Measurements from ENCODE around the gene EFR3B.
"Not testable (repeated sequence)": the region's sequence is repeated elsewhere in the genome, so short reads cannot be mapped to it uniquely, and the experiment has no call there.

EFR3B gene

DNA sequence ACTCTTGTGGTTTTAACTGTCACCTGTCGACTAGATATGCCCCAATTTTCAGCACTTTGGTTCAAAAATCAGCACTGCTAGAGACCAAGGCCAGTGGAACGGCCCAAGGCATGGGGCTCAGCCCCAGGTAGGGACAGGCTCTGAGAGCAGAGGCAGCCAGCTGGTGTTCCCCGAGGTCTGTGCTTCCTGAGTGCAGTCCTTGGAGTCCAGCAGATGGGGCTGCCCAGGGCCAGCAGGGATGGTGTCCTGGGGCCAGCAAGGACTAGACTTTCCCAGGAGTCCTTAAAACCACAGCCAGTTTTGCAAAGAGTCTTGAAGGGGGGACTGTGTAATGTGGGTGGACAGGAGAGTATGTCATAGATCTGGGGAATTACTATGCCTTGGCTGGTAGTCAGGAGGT lies 70.2 kb downstream of the EFR3B start:
- no peak for DNase-seq

DNA sequence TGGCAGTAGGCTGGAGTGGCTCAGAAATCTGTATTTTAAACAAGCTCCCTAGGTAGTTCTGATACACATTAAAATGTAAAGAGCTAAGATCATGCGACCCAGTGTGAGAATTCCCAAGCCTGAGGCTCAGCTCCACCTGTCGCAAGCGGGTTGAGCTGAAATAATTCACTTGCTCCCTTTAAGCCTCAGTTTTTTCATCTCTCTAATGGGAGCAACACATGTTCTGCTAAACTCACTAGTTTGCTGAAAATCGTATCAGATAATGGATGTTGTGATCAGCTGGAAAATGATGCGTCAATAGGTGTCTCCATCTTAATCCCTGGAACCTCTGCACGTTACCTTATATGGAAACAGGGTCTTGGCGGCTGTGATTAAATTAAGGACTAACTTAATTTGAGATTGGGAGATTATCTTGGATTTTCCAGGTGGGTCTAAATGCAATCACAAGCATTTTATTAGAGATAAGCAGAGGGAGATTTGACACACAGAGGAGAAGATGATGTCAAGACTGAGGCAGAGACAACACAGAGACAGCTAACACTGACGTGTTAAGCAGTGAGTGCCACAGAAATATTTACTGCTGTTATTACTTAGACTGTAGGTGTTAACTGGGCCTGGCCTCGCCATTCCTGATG lies 73.5 kb downstream of the EFR3B start:
- no peak for DNase-seq

DNA sequence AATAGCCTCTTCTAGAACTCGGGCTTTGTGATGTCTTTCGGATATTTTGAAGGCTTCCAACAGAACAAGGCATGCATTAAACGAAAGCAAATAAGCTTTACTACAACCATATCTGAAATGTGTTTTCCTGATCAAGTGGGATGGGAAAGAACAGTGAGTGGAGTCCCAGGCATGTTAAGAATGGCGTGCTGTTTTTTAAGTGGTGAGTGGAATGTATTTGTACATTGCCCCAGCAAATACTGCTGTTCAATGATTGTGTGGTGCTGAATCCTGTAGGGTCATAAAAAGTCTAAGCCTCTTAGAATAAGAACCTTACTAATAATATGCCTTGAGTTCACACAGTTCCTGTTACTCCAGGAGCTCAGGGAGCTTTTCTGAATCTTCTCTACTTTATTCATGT lies 74.0 kb downstream of the EFR3B start:
- DNase-seq = no peak

DNA sequence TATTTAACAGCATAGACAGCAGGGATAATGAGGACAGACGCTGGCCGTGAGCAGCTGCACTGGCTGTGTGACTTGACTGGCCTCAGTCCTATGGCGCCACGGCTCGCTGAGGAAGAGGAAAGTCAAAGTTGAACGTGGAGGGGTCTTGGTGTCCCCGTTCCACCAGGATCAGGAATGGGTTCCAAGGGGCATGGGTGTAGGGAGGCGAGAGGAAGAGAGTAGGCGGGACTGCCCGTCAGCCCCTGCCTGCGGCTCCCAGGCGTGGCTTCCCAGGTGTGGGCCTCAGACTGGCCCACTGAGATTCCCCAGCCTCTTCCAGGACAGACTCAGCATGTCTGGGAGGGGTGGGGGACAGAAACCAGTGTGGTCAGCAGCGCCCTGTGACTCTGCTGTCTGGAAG lies 75.1 kb downstream of the EFR3B start:
- DNase-seq = no peak

DNA sequence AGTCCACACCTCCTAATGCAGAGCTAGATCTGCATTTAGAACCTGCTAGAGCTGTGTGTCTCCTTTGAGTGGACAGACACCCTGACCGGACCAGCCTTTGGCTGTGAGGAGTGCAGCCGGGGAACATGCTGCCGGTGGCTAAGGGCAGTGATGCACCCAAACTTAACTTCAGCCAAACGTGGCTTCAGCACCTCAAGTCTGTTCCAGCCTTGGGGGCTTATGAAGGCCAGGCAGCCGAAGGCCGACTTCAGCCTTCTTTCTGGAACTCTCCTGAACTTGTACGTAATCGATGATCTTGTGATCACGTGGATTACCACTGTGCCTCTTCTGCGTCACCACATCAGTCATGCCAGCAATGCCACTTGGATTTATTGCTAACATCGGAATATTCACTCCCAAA lies 77.4 kb downstream of the EFR3B start:
- no peak for DNase-seq

DNA sequence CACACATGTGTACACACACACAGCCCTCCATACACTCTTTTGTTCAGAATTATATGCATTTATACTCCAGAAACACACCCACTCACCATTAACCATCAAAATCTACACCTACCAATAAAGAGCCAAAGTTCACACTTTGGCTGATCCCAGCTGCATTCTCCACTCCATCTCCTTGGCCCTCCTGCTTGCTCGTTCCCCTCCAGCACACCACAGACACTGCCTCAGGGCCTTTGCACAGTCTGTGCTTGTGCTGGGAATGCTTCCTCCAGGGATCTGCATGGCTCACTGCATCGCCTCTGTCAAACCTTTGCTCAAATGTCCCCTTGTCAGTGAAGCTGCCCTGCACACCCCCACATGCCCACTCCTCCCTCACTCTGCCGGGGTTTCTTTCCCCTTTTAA lies 80.5 kb downstream of the EFR3B start:
- no peak for DNase-seq

DNA sequence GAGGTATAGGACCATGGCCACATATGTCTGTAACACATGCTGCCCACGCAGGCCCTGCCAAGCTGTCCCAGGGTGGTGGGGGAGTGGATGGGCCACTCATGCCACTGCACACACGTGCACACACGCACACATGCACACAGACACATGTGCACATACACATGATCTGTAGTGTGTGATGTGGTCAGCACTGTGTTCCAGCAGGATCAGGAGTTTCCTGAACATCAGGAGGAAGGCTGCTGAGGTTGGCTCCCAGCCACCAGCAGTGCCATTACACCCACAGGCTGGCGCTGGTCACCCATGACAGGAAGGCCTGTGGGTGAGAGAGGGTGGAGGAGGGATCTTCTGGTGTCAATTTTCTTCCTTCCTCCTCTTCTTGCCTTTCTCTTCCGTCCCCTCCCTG lies 81.8 kb downstream of the EFR3B start:
- no peak for DNase-seq

DNA sequence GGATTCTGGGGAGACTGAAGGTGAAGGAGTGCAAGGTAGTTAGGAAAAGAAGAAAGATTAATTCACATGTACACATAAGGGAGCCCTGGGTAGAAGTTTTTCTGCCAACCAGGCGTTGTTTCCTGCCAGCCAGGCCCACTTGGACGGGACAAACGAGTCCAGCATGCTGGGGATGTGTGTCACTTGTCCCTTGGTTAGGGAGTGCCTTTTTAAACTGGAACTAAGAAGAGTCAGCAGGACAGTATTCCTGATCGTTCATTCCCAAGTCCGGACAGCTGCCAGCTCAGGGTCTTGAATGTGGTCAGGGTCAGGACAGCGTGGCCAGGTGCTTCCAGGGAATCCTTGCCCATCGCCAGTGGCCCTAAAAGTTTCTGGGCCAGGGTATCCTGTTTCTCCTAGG lies 83.3 kb downstream of the EFR3B start:
- DNase-seq = no peak

DNA sequence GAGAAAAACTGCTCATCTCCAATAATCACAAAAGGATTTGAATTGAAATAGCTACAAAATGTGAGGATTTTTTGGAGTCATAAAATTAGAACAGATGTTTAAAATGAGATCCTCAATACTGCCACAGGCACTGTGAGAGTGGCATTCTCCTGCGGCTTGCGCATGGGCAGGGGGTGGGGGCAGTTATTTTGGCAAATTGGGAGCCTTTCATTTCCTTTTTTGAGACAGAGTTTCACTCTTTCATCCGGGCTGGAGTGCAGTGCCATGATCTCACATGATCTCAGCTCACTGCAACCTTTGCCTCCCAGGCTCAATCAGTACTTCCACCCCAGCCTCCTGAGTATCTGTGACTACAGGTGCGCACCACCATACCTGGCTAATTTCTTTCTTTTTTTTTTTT lies 84.1 kb downstream of the EFR3B start:
- no peak for DNase-seq

DNA sequence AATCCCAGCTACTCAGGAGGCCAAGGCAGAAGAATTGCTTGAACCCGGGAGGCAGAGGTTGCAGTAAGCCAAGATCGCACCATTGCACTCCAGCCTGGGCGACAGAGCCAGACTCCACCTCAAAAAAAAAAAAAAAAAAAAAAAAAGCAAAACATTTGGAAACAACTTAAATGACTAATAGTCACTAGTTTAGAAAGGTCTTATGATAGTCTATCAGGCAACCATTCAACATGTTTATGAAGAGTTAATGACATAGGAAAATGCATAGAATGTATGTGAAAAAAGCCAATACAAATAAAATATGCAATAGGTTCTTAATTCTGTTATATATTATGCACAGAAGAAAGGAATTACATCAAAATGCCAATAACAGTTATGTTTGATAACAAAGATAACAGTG lies 85.2 kb downstream of the EFR3B start:
- DNase-seq = not testable (repeated sequence)

DNA sequence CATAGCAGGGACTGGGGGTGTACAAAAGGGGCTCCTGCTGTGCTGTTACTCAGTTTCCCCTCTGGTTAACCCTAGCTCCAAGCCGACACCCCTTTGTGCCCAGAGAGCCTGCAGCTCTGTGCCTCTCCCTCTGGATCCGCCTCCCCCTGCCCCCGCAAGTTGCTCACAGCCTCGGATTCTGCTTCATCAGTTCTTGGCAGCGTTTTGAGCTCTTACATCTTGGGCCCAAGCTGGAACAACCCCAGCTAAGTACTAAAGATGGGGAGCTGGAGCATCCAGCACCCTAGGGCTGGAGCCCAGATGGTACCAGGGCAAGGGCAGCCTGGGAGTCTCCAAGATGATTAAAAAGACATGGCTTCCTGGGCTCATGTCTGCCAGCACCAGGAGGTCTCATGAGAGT lies 85.8 kb downstream of the EFR3B start:
- no peak for DNase-seq

DNA sequence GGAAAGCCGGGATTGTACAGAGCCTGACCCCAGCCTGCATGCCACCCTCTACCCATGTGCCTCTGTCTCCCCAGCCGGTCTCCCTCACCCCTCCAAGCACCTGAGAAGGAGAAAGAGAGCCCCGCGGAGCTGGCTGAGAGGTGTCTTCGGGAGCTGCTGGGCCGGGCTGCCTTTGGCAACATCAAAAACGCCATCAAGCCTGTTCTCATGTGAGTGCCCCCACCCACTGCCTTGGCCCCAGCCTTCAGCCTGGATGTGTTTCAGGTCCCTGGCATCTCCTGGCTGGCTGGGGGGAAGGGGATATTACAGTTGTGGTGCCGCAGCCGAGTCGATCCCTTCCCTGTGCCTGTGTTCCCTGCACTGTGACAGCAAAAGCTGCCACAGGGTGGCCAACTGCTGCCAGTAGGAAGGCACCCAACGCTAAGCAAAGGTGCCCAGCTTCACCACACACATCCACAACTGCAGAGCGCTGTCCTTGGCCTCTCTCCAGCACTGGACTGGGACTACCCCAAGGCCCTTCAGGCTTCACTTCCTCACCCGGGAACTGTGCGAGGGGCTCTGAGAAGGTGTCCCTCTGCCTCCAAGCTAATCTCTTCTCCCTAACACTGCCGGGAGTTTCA lies 88.1 kb downstream of the EFR3B start:
- no peak for DNase-seq

DNA sequence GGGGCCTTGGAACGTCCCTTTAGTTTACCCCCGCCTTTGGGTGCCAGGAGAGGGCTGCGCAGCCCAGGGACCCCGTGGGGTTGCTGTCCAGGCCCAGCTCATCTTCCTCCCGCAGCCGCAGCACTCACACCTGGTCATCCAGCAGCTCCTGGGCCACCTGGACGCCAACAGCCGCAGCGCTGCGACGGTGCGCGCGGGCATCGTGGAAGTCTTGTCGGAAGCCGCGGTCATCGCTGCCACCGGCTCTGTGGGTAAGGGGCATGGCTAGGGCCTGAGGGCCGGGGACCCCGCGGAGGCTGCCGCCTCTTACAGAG lies 89.3 kb downstream of the EFR3B start:
- DNase-seq = no peak

DNA sequence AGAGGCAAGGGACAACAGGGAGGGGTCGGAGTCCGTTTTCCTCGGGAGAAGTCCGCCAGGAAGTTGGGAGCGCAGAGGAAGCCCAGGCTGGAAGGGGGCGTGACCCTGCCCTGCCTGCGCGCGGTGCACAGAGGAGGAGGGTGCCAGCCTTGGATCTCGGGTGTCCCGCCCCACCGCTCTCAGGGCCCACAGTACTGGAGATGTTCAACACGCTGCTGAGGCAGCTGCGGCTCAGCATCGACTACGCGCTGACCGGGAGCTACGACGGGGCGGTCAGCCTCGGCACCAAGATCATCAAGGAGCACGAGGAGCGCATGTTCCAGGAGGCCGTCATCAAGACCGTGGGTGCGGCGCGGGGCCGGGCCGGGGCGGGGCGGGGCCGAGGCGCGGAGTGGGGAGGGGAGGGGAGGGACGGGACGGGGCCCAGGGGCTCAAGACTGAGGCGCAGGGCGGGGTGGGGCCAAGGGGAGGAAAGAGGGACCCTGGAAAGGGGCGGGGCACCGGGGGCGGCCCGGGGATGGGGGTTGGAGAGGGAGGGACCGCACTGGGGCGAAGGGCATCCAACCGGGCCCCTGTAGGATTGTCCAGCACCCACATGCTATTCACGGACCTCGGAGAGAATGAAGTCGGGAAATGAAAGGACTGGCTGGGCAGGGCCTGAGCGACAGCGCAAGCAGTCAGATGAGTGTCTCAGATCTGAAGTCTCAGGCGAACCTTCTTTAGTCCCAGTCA lies 89.9 kb downstream of the EFR3B start:
- DNase-seq = peak; percentile 64

DNA sequence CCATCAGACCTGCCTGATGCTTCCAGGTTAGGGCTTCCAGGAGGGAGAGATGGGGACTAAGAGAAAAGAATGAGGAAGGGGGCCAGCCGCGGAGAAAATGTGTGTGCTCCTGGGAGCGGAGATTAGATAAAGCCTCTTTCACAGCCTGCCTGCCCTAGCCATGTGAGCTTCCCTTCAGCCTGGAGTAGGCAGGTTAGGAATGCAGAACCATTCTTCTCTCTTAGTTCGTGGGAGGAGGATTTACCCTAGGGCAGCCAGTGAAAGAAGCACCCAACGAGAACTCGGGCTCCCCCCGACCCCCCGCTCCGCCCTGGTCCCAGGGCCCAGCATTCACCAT lies 90.4 kb downstream of the EFR3B start:
- DNase-seq = no peak

DNA sequence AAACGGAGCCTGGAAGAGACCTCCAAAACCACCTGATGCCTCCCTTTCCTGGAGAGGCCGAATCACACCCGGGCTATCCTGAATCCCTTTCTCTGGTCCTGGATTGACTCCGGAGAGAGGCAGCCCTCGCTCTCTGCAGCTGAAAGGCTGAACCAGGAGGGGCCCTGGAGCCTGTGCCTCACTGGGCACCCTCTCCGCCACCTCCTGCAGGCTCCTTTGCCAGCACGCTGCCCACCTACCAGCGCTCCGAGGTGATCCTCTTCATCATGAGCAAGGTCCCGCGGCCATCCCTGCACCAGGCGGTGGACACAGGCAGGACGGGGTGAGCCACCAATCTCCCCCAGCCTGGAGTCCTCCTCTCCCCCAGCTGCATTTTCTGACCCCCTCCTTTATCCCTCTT lies 90.8 kb downstream of the EFR3B start:
- DNase-seq = no peak

DNA sequence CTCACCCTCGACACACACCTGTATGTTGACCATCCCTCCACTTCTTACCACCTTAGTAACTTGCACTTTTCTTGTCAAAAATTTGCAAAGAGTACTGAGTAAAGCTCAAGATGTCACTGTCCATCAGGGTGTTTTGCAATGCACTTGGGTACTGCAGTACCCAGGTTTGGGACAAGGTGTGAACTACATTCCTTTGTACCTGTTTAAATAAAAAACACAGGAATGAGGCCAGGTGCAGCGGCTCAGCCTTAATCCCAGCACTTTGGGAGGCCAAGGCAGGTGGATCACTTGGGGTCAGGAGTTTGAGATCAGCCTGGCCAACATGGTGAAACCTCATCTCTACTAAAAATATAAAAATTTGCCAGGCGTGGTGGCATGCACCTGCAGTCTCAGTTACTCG lies 98.7 kb downstream of the EFR3B start:
- DNase-seq = not testable (repeated sequence)

DNA sequence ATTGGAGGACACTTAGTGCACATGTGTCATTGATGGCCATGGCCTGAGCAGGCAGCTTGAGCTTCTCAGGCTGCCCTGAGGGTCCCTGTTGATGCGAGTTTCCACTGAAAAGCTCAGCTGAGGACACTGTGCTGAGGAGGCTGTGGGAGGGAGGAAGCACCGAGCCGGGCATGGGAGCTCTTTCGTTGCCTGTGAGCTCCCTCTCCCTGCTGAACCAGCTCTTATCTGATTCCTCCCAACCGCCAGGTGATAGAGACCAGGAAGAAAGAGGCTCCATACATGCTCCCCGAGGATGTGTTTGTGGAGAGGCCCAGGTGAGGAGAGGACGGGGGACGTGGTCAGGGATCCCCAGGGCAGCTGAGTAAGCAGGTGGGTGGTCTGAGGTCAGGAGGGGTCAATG lies 99.2 kb downstream of the EFR3B start:
- no peak for DNase-seq

DNA sequence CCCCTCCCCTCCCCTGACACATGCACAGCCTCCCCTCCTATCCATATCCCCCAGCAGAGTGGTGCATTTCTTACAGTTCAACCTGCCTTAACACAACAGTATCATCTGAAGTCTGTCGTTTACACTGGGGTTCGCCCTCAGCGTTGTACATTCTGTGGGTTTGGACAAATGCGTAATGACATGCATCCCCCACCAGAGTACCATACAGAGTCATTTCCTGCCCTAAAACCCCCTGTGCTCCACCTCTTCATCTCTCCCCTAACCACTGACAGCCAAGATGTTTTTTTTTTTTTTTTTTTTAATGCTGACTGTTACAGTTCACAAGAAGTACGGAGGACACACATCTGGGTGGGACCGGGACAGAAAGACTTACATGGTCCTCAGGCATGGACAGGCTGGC lies 103.9 kb downstream of the EFR3B start:
- DNase-seq = no peak

DNA sequence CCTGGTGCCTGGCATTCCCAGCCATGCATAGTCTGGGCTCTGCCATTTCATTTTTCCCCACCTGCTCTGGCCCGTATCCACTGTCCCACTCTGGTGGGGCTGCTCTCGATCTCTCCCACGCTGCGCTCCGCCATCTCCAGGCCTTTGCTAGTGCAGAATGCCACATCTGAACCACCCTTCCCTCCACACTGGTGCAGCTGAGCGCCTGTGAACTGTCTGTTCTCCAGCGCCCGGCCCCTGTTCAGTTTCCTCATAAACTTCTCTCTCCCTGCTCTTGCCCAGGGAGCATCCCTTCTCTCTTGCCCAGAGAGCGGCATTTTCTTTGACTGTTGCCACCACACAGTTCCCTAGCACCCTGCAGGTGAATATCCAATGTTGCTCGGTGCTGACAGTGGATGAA lies 105.0 kb downstream of the EFR3B start:
- DNase-seq = no peak

DNA sequence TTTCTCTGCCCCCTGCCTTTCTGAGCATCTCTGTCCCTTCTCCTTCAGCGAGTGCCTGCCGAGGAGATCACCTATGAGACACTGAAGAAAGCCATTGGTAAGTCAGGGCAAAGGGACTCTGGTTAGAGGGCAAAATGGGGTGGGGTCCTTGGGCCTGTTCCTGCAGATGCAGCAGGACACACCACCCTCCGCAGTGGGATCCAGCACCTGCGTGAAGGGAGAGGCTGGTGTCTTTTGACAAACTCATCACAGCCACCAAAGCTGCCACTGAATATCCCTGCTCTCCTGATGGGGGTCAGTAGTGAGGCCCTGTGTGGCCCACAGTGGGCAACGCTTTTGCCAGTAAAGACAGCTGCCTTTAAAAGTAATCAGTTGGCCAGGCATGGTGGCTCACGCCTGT lies 107.8 kb downstream of the EFR3B start:
- DNase-seq = no peak

DNA sequence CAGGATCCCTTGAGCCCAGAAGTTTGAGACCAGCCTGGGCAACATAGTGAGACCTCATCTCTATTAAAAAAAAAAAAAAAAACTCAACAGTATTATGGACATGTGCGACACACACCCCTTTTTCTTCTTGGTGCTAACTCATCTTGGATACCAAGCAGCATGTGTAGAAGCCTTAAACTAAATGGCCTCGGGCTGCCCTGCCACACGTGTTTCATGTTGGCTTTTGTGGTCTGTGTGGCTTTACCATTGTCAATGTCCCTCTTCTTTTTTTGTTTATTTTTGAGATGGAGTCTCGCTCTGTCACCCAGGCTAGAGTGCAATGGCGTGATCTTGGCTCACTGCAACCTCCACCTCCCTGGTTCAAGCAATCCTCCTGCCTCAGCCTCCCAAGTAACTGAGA lies 109.1 kb downstream of the EFR3B start:
- DNase-seq = not testable (repeated sequence)

DNA sequence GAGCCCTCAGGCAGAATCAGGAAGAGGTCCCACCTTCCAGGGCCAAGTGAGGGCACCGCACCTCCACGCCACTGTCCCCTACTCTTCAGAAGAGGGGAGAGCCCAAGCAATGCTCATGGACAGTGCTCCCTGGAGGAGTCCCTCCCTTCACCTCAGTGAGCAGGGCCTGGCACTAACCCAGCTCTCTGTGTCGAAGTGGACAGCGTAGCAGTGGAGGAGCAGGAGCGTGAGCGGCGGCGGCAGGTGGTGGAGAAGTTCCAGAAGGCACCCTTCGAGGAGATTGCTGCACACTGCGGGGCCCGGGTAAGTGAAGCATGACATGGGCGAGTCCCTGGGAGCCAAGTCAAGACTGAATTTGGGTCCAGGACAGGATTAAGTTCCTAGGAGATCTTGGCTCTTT lies 109.8 kb downstream of the EFR3B start:
- no peak for DNase-seq

DNA sequence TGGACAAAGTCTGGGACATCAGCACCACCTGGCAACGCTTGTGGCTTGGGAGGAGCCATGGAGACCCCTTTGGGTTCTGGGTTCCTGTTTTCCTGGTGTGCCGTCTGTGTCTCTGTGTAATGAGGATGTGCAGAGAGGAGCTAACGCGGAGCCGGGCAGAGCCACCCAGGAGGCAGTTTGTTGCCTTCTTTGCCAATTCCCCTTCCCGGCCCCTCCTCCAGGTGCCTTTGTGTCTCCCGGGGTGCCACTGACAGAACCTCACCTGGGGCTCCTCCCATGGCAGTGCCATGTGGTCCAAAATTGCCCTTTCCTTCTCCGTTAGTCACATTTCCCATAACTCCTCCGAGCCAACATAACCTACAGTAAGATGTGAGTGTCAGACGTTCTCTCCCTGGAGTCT lies 113.5 kb downstream of the EFR3B start:
- no peak for DNase-seq
